ENCODE data around the gene MLLT6. TPM values are rescaled to one million over a fixed set of nuclear protein-coding genes. Genes with fewer than 3 reads are reported as not detected.

The MLLT6 gene
- total and polyA plus RNA-seq, 2 of the 13 experiments (the other 11 are each of a cell fraction or from before 2014, with no cell fraction given) = 50.7 to 69.5 TPM

DNA sequence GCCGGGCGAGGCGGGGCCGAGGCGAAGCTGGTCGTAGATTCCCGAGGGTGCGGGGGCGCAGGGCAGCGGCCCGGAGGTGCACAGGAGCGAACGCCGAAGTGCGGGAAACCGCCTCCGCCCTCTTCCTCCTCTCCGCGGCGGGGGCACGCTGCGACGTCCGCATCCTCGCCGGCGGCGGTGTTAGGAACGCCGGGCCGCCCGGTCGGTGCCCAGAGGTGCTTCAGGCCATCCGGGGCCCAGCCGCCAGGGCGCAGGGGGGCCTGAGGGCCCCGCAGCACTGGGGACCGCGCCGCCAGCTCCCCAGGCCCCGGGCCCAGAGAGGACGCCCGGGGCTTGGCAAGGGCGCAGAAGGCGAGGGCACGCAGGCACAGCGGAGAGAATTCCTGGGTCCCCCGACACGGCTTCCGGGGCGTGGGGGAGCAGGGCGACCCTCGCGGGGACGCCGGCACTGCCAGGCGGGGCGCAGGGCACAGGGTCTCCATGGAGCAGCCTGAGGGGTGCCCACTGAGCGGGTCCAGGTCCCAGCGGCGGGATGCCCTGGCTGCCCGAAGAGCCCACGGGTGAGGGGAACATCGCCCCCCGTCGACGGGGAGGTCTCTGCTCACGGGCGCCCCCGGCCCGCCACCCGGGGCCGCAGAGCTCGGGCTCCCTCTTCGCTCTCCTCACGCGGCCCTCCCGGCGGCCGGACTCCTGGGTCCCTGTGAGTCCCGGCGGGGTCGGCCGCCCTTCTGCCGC, 30.9 kb upstream of the MLLT6 start (continued):
- TF ChIP-seq, protein P1, sequence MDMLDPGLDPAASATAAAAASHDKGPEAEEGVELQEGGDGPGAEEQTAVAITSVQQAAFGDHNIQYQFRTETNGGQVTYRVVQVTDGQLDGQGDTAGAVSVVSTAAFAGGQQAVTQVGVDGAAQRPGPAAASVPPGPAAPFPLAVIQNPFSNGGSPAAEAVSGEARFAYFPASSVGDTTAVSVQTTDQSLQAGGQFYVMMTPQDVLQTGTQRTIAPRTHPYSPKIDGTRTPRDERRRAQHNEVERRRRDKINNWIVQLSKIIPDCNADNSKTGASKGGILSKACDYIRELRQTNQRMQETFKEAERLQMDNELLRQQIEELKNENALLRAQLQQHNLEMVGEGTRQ (IDR thresholded peaks at IDR 0.05; ENCODE audit: low read depth, low read length) = no peak
- TF ChIP-seq, protein P1 (CRISPR knock-in tag; IDR thresholded peaks at IDR 0.05; ENCODE audit: borderline replicate concordance) = no peak
- TF ChIP-seq SOX6 (IDR thresholded peaks at IDR 0.05) (no peak), SOX6 (CRISPR knock-in tag; IDR thresholded peaks at IDR 0.05) (no peak), GTF3A (CRISPR knock-in tag; conservative IDR thresholded peaks at IDR 0.05) (no peak), POGZ (CRISPR knock-in tag; IDR thresholded peaks at IDR 0.05) (no peak), ESRRA (CRISPR knock-in tag; IDR thresholded peaks at IDR 0.05; ENCODE audit: low read depth) (no peak; the same call in 1 of the 2 replicates), BCL6 (CRISPR knock-in tag; IDR thresholded peaks at IDR 0.05) (no peak), ZNF335 (CRISPR knock-in tag; IDR thresholded peaks at IDR 0.05) (no peak), ARNT2 (CRISPR knock-in tag; IDR thresholded peaks at IDR 0.05; ENCODE audit: low read depth) (0 out of 2 replicates have a peak, but pooled peaks have one; percentile 5), ZBTB3 (CRISPR knock-in tag; IDR thresholded peaks at IDR 0.05; ENCODE audit: borderline replicate concordance, low read depth) (no peak), MIXL1 (CRISPR knock-in tag; IDR thresholded peaks at IDR 0.05) (no peak), ZNF547 (CRISPR knock-in tag; IDR thresholded peaks at IDR 0.05) (peak; percentile 50; the same call in 1 of the 2 replicates), ZNF44 (CRISPR knock-in tag; IDR thresholded peaks at IDR 0.05) (no peak), RORA (CRISPR knock-in tag; IDR thresholded peaks at IDR 0.05) (no peak), ZNF607 (CRISPR knock-in tag; IDR thresholded peaks at IDR 0.05; ENCODE audit: borderline replicate concordance) (no peak; the same call in 1 of the 2 replicates), ZNF3 (CRISPR knock-in tag; IDR thresholded peaks at IDR 0.05) (no peak)
- TF ChIP-seq, protein P2, sequence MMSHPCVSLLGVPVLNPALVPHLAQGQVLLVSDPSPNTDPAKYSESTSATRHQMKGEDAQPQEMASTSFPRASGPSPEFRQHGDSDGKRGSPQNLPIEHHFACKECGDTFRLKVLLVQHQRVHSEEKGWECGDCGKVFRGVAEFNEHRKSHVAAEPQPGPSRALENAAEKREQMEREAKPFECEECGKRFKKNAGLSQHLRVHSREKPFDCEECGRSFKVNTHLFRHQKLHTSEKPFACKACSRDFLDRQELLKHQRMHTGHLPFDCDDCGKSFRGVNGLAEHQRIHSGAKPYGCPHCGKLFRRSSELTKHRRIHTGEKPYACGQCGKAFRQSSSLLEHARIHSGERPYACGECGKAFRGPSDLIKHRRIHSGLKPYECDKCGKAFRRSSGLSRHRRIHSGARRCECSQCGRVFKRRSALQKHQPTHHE (CRISPR knock-in tag; IDR thresholded peaks at IDR 0.05; ENCODE audit: borderline replicate concordance) = no peak
- TF ChIP-seq, protein P3, sequence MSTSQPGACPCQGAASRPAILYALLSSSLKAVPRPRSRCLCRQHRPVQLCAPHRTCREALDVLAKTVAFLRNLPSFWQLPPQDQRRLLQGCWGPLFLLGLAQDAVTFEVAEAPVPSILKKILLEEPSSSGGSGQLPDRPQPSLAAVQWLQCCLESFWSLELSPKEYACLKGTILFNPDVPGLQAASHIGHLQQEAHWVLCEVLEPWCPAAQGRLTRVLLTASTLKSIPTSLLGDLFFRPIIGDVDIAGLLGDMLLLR (CRISPR knock-in tag; IDR thresholded peaks at IDR 0.05) = peak; percentile 34; the same call in 1 of the 2 replicates
- TF ChIP-seq, protein P4, sequence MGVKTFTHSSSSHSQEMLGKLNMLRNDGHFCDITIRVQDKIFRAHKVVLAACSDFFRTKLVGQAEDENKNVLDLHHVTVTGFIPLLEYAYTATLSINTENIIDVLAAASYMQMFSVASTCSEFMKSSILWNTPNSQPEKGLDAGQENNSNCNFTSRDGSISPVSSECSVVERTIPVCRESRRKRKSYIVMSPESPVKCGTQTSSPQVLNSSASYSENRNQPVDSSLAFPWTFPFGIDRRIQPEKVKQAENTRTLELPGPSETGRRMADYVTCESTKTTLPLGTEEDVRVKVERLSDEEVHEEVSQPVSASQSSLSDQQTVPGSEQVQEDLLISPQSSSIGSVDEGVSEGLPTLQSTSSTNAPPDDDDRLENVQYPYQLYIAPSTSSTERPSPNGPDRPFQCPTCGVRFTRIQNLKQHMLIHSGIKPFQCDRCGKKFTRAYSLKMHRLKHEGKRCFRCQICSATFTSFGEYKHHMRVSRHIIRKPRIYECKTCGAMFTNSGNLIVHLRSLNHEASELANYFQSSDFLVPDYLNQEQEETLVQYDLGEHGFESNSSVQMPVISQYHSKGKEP (CRISPR knock-in tag; IDR thresholded peaks at IDR 0.05) = no peak
- TF ChIP-seq, protein P5, sequence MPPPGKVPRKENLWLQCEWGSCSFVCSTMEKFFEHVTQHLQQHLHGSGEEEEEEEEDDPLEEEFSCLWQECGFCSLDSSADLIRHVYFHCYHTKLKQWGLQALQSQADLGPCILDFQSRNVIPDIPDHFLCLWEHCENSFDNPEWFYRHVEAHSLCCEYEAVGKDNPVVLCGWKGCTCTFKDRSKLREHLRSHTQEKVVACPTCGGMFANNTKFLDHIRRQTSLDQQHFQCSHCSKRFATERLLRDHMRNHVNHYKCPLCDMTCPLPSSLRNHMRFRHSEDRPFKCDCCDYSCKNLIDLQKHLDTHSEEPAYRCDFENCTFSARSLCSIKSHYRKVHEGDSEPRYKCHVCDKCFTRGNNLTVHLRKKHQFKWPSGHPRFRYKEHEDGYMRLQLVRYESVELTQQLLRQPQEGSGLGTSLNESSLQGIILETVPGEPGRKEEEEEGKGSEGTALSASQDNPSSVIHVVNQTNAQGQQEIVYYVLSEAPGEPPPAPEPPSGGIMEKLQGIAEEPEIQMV (CRISPR knock-in tag; IDR thresholded peaks at IDR 0.05; ENCODE audit: low read depth) = no peak
- TF ChIP-seq, protein P6, sequence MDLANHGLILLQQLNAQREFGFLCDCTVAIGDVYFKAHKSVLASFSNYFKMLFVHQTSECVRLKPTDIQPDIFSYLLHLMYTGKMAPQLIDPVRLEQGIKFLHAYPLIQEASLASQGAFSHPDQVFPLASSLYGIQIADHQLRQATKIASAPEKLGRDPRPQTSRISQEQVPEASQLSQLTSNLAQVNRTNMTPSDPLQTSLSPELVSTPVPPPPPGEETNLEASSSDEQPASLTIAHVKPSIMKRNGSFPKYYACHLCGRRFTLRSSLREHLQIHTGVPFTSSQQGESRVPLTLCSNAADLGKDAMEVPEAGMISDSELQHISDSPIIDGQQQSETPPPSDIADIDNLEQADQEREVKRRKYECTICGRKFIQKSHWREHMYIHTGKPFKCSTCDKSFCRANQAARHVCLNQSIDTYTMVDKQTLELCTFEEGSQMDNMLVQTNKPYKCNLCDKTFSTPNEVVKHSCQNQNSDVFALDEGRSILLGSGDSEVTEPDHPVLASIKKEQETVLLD (CRISPR knock-in tag; IDR thresholded peaks at IDR 0.05; ENCODE audit: low read depth) = no peak

All from HepG2 (cell line).